GM21786 (cell line): ENCODE measurements around the gene OTOG.

Experiments
- ATAC-seq: cut with Tn5 transposase; IDR thresholded peaks from one replicate; pipeline ENCODE4 v1.9.1; 2021; ENCODE audit not compliant: unreplicated experiment

The OTOG gene

GRCh38 chr11:17559341-17560087, 12.5 kb downstream of the OTOG start:
- no peak for ATAC-seq

GRCh38 chr11:17560281-17561110, 13.4 kb downstream of the OTOG start:
- ATAC-seq: no peak

- no peak for ATAC-seq
Observed at GRCh38 chr11:17561111-17561415, 14.0 kb downstream of the OTOG start.

GRCh38 chr11:17561526-17561925, 14.5 kb downstream of the OTOG start:
- no peak for ATAC-seq

GRCh38 chr11:17563231-17563646, 16.2 kb downstream of the OTOG start:
- no peak for ATAC-seq

- no peak for ATAC-seq
Observed at GRCh38 chr11:17563961-17564686, 17.1 kb downstream of the OTOG start.

GRCh38 chr11:17564687-17565042, 17.6 kb downstream of the OTOG start:
- no peak for ATAC-seq

- no peak for ATAC-seq
Observed at GRCh38 chr11:17568944-17569343, 21.9 kb downstream of the OTOG start.

- ATAC-seq: no peak
Observed at GRCh38 chr11:17570034-17570433, 23.0 kb downstream of the OTOG start.

GRCh38 chr11:17571431-17572358, 24.6 kb downstream of the OTOG start:
- no peak for ATAC-seq

GRCh38 chr11:17572359-17572690, 25.3 kb downstream of the OTOG start:
- no peak for ATAC-seq

GRCh38 chr11:17572791-17573460, 25.9 kb downstream of the OTOG start:
- ATAC-seq: no peak

- no peak for ATAC-seq
Observed at GRCh38 chr11:17573526-17573925, 26.5 kb downstream of the OTOG start.

GRCh38 chr11:17574141-17575091, 27.4 kb downstream of the OTOG start:
- no peak for ATAC-seq

- no peak for ATAC-seq
Observed at GRCh38 chr11:17575431-17576425, 28.7 kb downstream of the OTOG start.

- no peak for ATAC-seq
Observed at GRCh38 chr11:17578296-17578695, 31.2 kb downstream of the OTOG start.

- no peak for ATAC-seq
Observed at GRCh38 chr11:17578958-17579357, 31.9 kb downstream of the OTOG start.

- ATAC-seq: no peak
Observed at GRCh38 chr11:17579451-17579850, 32.4 kb downstream of the OTOG start.
